SK-N-SH (cell line): ENCODE measurements around the gene TRPM8. TPM values are rescaled to one million over a fixed set of nuclear protein-coding genes. Genes with fewer than 3 reads are reported as not detected.

ENCODE experiments used
- CTCF ChIA-PET: fragments of 300-600, 350-600 bp; formaldehyde crosslinking; extraction: SDS; loops from one replicate; lab custom pipeline; 2021; lab: Yijun Ruan, JAX
- POLR2A ChIA-PET: fragments of 350-600 bp; sonication (Branson Sonifier 250); formaldehyde crosslinking; extraction: SDS; loops from one replicate; lab custom pipeline; 2020; ENCODE audit warnings: antibody characterized with exemption, inconsistent platforms; lab: Yijun Ruan, JAX
- DNase-seq: peaks from one replicate; pipeline ENCODE4 v3.0.0; 2012
- H2AFZ ChIP-seq: fragments of 200-600 bp; sonication (generic); 2 replicates; pipeline ENCODE4 v1.8.1; 2016; ENCODE audit warnings: antibody characterized with exemption, mild to moderate bottlenecking, low read depth
- H3F3A ChIP-seq: fragments of 200-600 bp; sonication (generic); replicated peaks from 2 replicates; pipeline ENCODE3; 2016; ENCODE audit warnings: antibody characterized with exemption, mild to moderate bottlenecking; ENCODE audit not compliant: insufficient read depth
- H3K27ac ChIP-seq, 2 experiments: fragments of 200-500 bp in 1 of 2; fragments of 200-600 bp in 1 of 2; sonication (Bioruptor generic) in 1 of 2; sonication (generic), shearing (Covaris generic) in 1 of 2; 2 replicates each; pipeline versions ENCODE4 v1.5.1 to v1.6.1; 2014 to 2016; ENCODE audit warnings: low read depth in 2 of 2, inconsistent platforms in 1 of 2, low read length in 1 of 2, mild to moderate bottlenecking in 1 of 2, mixed read lengths in 1 of 2
- H3K27me3 ChIP-seq: fragments of 200-600 bp; sonication (generic), shearing (Covaris generic); 2 replicates; pipeline ENCODE4 v1.6.1; 2016; ENCODE audit warnings: mixed run types; ENCODE audit not compliant: insufficient read depth
- H3K36me3 ChIP-seq, 2 experiments: fragments of 200-500 bp in 1 of 2; fragments of 200-600 bp in 1 of 2; sonication (Bioruptor generic) in 1 of 2; sonication (generic) in 1 of 2; replicated peaks in 1 of 2; 2 replicates each; pipeline versions ENCODE3 to v1.5.1; 2014 to 2016; ENCODE audit warnings: low read length in 1 of 2, mild to moderate bottlenecking in 1 of 2; ENCODE audit not compliant: insufficient read depth in 2 of 2, control insufficient read depth in 1 of 2
- H3K4me1 ChIP-seq, 2 experiments: fragments of 200-500 bp in 1 of 2; fragments of 200-600 bp in 1 of 2; sonication (Bioruptor generic) in 1 of 2; sonication (generic), shearing (Covaris generic) in 1 of 2; 2 replicates each; pipeline versions ENCODE4 v1.5.1 to v1.6.1; 2014 to 2016; ENCODE audit warnings: low read depth in 1 of 2, low read length in 1 of 2, mixed run types in 1 of 2; ENCODE audit not compliant: insufficient read depth in 2 of 2, control insufficient read depth in 1 of 2
- H3K4me2 ChIP-seq: fragments of 200-600 bp; sonication (generic), shearing (Covaris generic); 2 replicates; pipeline ENCODE4 v1.6.1; 2017; ENCODE audit warnings: mixed run types
- H3K4me3 ChIP-seq, 2 experiments: fragments of 200-500 bp in 1 of 2; fragments of 200-600 bp in 1 of 2; sonication (Bioruptor generic) in 1 of 2; sonication (generic), shearing (Covaris generic) in 1 of 2; 2 replicates each; pipeline versions ENCODE4 v1.5.1 to v1.8.1; 2014 to 2016; ENCODE audit warnings: low read depth in 2 of 2, inconsistent platforms in 1 of 2, low read length in 1 of 2, mild to moderate bottlenecking in 1 of 2, mixed read lengths in 1 of 2, moderate library complexity in 1 of 2
- H3K79me2 ChIP-seq: fragments of 200-600 bp; sonication (generic); 2 replicates; pipeline ENCODE4 v1.8.1; 2017; ENCODE audit warnings: mild to moderate bottlenecking; ENCODE audit not compliant: insufficient read depth
- H3K9ac ChIP-seq: fragments of 200-600 bp; sonication (generic); 2 replicates; pipeline ENCODE4 v1.6.1; 2017; ENCODE audit warnings: mixed run types
- H3K9me2 ChIP-seq: fragments of 200-600 bp; sonication (generic); 2 replicates; pipeline ENCODE4 v1.6.1; 2017; ENCODE audit warnings: mixed run types
- H3K9me3 ChIP-seq: fragments of 200-600 bp; sonication (generic); 2 replicates; pipeline ENCODE4 v1.6.1; 2017; ENCODE audit warnings: mixed run types, mild to moderate bottlenecking, moderate library complexity
- H4K20me1 ChIP-seq: fragments of 200-600 bp; sonication (generic); 2 replicates; pipeline ENCODE4 v1.6.1; 2017; ENCODE audit warnings: mild to moderate bottlenecking, mixed run types; ENCODE audit not compliant: insufficient read depth
- CHD2 ChIP-seq: fragments of 150-350 bp; IDR thresholded peaks from 2 replicates; pipeline ENCODE4 v1.6.1; 2018; ENCODE audit warnings: low read length; ENCODE audit not compliant: partially characterized antibody
- ELF1 ChIP-seq: IDR thresholded peaks from 2 replicates; pipeline ENCODE4 v1.4.0; 2012
- EP300 ChIP-seq, 2 experiments: IDR thresholded peaks; 2 replicates each; pipeline versions ENCODE4 v1.4.0 to v1.6.1; 2012; ENCODE audit warnings: borderline replicate concordance in 1 of 2, low read depth in 1 of 2, low read length in 1 of 2
- EZH2phosphoT487 ChIP-seq: fragments of 200-600 bp; sonication (generic); IDR thresholded peaks from 2 replicates; pipeline ENCODE4 v1.6.1; 2017; ENCODE audit warnings: low read depth, mixed run types, mild to moderate bottlenecking, antibody characterized with exemption, moderate library complexity, borderline replicate concordance
- FOXJ3 ChIP-seq: sonication (generic); formaldehyde crosslinking; IDR thresholded peaks from 2 replicates; pipeline ENCODE4 v1.5.1; 2020; ENCODE audit warnings: mild to moderate bottlenecking, missing genetic modification reagents
- FOXM1 ChIP-seq: IDR thresholded peaks from 2 replicates; pipeline ENCODE4 v1.4.0; 2012; ENCODE audit warnings: low read depth, mild to moderate bottlenecking
- GATA2 ChIP-seq: sonication (generic); formaldehyde crosslinking; IDR thresholded peaks from 2 replicates; pipeline ENCODE4 v1.5.0; 2020; ENCODE audit warnings: mild to moderate bottlenecking, missing genetic modification reagents
- JUND ChIP-seq: IDR thresholded peaks from 2 replicates; pipeline ENCODE4 v1.4.0; 2012
- MEF2A ChIP-seq: IDR thresholded peaks from 2 replicates; pipeline ENCODE4 v1.4.0; 2012; ENCODE audit warnings: low read depth, borderline replicate concordance
- MXI1 ChIP-seq: IDR thresholded peaks from 2 replicates; pipeline ENCODE4 v1.6.1; 2012; ENCODE audit warnings: mild to moderate bottlenecking, low read depth, low read length, improper control_type of control experiment
- NFIC ChIP-seq: IDR thresholded peaks from 2 replicates; pipeline ENCODE4 v1.4.0; 2012; ENCODE audit warnings: borderline replicate concordance
- NRF1 ChIP-seq: IDR thresholded peaks from 2 replicates; pipeline ENCODE4 v1.6.1; 2012; ENCODE audit warnings: low read depth, mild to moderate bottlenecking, low read length
- POLR2AphosphoS5 ChIP-seq: IDR thresholded peaks from 2 replicates; pipeline ENCODE4 v1.6.1; 2012; ENCODE audit warnings: low read depth, low read length
- RAD21 ChIP-seq: IDR thresholded peaks from 2 replicates; pipeline ENCODE4 v1.6.1; 2012; ENCODE audit warnings: mild to moderate bottlenecking, low read length
- RCOR1 ChIP-seq: fragments of 150-350 bp; IDR thresholded peaks from 2 replicates; pipeline ENCODE4 v1.6.1; 2017; ENCODE audit warnings: antibody characterized with exemption, low read length
- RFX5 ChIP-seq: IDR thresholded peaks from 2 replicates; pipeline ENCODE4 v1.6.1; 2012; ENCODE audit warnings: mild to moderate bottlenecking, improper control_type of control experiment, low read length
- RXRA ChIP-seq: IDR thresholded peaks from 2 replicates; pipeline ENCODE4 v1.4.0; 2012; ENCODE audit warnings: low read depth, mild to moderate bottlenecking, borderline replicate concordance
- SIN3A ChIP-seq: IDR thresholded peaks from 2 replicates; pipeline ENCODE4 v1.6.1; 2012; ENCODE audit warnings: low read depth, mild to moderate bottlenecking, low read length, moderate library complexity, borderline replicate concordance
- SMC3 ChIP-seq: IDR thresholded peaks from 2 replicates; pipeline ENCODE4 v1.6.1; 2012; ENCODE audit warnings: low read depth, low read length, improper control_type of control experiment
- TAF1 ChIP-seq: IDR thresholded peaks from 2 replicates; pipeline ENCODE4 v1.6.1; 2012; ENCODE audit warnings: low read depth, mild to moderate bottlenecking, low read length, moderate library complexity, borderline replicate concordance
- TCF12 ChIP-seq: IDR thresholded peaks from 2 replicates; pipeline ENCODE4 v1.4.0; 2012
- TEAD4 ChIP-seq: IDR thresholded peaks from 2 replicates; pipeline ENCODE4 v1.4.0; 2012; ENCODE audit warnings: mild to moderate bottlenecking, borderline replicate concordance; ENCODE audit not compliant: insufficient read depth
- WGBS: methylation state at CpG from one replicate; pipeline ENCODE4 v1.1.6; 2017; ENCODE audit warnings: low lambda C conversion rate; 5-methylcytosine and 5-hydroxymethylcytosine counted together
- polyA plus RNA-seq, 3 experiments: library from polyadenylated mRNA; depleted of rRNA; stranded (reverse); fragments of >200 nt; gene quantifications; 2 replicates each; pipeline ENCODE4 v1.2.3, GENCODE V29; 2012
- TF ChIP-seq, protein P1 (sequence below): IDR thresholded peaks from 2 replicates; pipeline ENCODE4 v1.4.0; 2012; ENCODE audit warnings: low read depth, borderline replicate concordance
- TF ChIP-seq, protein P2 (sequence below): IDR thresholded peaks from 2 replicates; pipeline ENCODE4 v1.4.0; 2012; ENCODE audit warnings: low read depth
- TF ChIP-seq, protein P3 (sequence below): IDR thresholded peaks from 2 replicates; pipeline ENCODE4 v1.4.0; 2012; ENCODE audit warnings: low read depth, borderline replicate concordance
- TF ChIP-seq, protein P4 (sequence below): fragments of 200-600 bp; sonication (generic); IDR thresholded peaks from 2 replicates; pipeline ENCODE4 v1.6.1; 2017; ENCODE audit warnings: antibody characterized with exemption, mild to moderate bottlenecking, moderate library complexity
- TF ChIP-seq, protein P5 (sequence below): IDR thresholded peaks from 2 replicates; pipeline ENCODE4; 2012
- TF ChIP-seq, protein P6 (sequence below): fragments of 150-350 bp; IDR thresholded peaks from 2 replicates; pipeline ENCODE4 v1.6.1; 2016; ENCODE audit warnings: mild to moderate bottlenecking, low read depth, low read length

TRPM8 gene
- polyA plus RNA-seq, 1 of the 3 experiments (the other 2 are of a cell fraction): 0.85 TPM

DNA sequence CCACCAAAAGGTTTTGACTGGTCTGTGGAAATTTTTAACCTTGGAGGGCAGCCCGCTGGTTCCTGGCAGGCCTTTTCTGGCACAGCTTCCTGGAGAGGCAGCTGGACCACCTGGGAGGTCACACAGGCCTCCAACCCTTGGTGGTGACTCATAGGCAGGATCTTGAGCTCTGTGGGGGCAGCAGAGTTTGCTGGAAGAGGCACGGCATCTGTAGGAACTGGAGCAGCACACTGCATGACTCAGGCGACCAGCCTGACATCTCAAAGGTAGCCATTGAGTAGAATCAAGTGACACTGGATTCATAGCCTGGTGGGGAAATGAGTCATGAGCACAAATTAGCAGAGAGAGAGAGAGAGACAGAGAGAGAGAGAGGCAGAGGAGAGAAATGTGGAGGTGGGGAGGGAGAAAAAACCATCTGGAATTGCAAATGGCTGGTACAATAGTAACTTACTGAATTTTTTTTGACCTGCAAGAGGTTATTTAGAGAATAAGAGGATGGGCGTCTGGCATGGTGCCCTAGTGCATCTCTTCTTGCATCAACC, 57.4 kb downstream of the TRPM8 start:
- Histone ChIP-seq H3K79me2 (no peaks in the 10 kb centered on the region), H3K27ac (peak overlapping the region; percentile 7 to 77; a peak in 3 of 4 replicates), H2AFZ (0 out of 2 replicates have a peak overlapping the region, but pooled peaks have one; percentile 36), H3K27me3 (no peaks in the 10 kb centered on the region), H3K9me2 (no peaks in the 10 kb centered on the region), H3K9ac (0 out of 2 replicates have a peak overlapping the region, but pooled peaks have one; percentile 7), H3K36me3 (no peaks in the 10 kb centered on the region), H4K20me1 (no peaks in the 10 kb centered on the region), H3F3A (no peaks in the 10 kb centered on the region), H3K4me3 (no peak overlapping the region), H3K9me3 (no peaks in the 10 kb centered on the region), H3K4me2 (peak overlapping the region; percentile 59), H3K4me1 (peaks cover 3 to 20% of the 10 kb centered on the region in 2 experiments; a peak in 3 of 4 replicates)
- POLR2A ChIA-PET: no interaction called here
- peak; percentile 32 for DNase-seq
- 7% methylated on average over 3 of the region's 4 CpGs for WGBS
- CTCF ChIA-PET: interaction anchor here (0.7 to 2.9 kb wide), 4 partner anchors 11 to 1142 kb away, joined by 3 to 12 read pairs (median 4); no protein-coding TSS in a partner anchor
- TF ChIP-seq SMC3 (no peak), MXI1 (no peak), FOXJ3 (no peak), POLR2AphosphoS5 (peak; percentile 64; the same call in 1 of the 2 replicates), RFX5 (no peak), GATA2 (CRISPR knock-in tag) (no peak), SIN3A (peak; percentile 80; the same call in 1 of the 2 replicates), RXRA (peak; percentile 99), FOXM1 (peak; percentile 97), TCF12 (peak; percentile 98), TEAD4 (peak; percentile 96), EP300 (IDR thresholded peaks at IDR 0.05; ENCODE audit: borderline replicate concordance in 1 of 2, low read depth in 1 of 2, low read length in 1 of 2) (peak in 1 of 2 experiments; percentile 100), RAD21 (no peak), MEF2A (peak; percentile 92), NRF1 (no peak), RCOR1 (0 out of 2 replicates have a peak, but pooled peaks have one; percentile 6), NFIC (peak; percentile 99), JUND (peak; percentile 99), EZH2phosphoT487 (no peak), ELF1 (peak; percentile 75), CHD2 (peak; percentile 43), TAF1 (peak; percentile 51; the same call in 1 of the 2 replicates)
- TF ChIP-seq, protein P1, sequence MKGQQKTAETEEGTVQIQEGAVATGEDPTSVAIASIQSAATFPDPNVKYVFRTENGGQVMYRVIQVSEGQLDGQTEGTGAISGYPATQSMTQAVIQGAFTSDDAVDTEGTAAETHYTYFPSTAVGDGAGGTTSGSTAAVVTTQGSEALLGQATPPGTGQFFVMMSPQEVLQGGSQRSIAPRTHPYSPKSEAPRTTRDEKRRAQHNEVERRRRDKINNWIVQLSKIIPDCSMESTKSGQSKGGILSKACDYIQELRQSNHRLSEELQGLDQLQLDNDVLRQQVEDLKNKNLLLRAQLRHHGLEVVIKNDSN: peak; percentile 53; the same call in 1 of the 2 replicates
- TF ChIP-seq, protein P2, sequence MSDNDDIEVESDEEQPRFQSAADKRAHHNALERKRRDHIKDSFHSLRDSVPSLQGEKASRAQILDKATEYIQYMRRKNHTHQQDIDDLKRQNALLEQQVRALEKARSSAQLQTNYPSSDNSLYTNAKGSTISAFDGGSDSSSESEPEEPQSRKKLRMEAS: peak; percentile 91
- TF ChIP-seq, protein P3, sequence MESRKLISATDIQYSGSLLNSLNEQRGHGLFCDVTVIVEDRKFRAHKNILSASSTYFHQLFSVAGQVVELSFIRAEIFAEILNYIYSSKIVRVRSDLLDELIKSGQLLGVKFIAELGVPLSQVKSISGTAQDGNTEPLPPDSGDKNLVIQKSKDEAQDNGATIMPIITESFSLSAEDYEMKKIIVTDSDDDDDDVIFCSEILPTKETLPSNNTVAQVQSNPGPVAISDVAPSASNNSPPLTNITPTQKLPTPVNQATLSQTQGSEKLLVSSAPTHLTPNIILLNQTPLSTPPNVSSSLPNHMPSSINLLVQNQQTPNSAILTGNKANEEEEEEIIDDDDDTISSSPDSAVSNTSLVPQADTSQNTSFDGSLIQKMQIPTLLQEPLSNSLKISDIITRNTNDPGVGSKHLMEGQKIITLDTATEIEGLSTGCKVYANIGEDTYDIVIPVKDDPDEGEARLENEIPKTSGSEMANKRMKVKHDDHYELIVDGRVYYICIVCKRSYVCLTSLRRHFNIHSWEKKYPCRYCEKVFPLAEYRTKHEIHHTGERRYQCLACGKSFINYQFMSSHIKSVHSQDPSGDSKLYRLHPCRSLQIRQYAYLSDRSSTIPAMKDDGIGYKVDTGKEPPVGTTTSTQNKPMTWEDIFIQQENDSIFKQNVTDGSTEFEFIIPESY: peak; percentile 93
- TF ChIP-seq, protein P4, sequence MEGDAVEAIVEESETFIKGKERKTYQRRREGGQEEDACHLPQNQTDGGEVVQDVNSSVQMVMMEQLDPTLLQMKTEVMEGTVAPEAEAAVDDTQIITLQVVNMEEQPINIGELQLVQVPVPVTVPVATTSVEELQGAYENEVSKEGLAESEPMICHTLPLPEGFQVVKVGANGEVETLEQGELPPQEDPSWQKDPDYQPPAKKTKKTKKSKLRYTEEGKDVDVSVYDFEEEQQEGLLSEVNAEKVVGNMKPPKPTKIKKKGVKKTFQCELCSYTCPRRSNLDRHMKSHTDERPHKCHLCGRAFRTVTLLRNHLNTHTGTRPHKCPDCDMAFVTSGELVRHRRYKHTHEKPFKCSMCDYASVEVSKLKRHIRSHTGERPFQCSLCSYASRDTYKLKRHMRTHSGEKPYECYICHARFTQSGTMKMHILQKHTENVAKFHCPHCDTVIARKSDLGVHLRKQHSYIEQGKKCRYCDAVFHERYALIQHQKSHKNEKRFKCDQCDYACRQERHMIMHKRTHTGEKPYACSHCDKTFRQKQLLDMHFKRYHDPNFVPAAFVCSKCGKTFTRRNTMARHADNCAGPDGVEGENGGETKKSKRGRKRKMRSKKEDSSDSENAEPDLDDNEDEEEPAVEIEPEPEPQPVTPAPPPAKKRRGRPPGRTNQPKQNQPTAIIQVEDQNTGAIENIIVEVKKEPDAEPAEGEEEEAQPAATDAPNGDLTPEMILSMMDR: no peak
- TF ChIP-seq, protein P5, sequence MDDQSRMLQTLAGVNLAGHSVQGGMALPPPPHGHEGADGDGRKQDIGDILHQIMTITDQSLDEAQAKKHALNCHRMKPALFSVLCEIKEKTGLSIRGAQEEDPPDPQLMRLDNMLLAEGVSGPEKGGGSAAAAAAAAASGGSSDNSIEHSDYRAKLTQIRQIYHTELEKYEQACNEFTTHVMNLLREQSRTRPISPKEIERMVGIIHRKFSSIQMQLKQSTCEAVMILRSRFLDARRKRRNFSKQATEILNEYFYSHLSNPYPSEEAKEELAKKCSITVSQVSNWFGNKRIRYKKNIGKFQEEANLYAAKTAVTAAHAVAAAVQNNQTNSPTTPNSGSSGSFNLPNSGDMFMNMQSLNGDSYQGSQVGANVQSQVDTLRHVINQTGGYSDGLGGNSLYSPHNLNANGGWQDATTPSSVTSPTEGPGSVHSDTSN: peak; percentile 92
- TF ChIP-seq, protein P6, sequence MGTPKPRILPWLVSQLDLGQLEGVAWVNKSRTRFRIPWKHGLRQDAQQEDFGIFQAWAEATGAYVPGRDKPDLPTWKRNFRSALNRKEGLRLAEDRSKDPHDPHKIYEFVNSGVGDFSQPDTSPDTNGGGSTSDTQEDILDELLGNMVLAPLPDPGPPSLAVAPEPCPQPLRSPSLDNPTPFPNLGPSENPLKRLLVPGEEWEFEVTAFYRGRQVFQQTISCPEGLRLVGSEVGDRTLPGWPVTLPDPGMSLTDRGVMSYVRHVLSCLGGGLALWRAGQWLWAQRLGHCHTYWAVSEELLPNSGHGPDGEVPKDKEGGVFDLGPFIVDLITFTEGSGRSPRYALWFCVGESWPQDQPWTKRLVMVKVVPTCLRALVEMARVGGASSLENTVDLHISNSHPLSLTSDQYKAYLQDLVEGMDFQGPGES: no peak
